NB4 (cell line): ENCODE data around the gene ROR2.

Experiments
- MAX ChIP-seq: IDR thresholded peaks from 2 replicates; pipeline ENCODE4 v1.6.1; 2011; ENCODE audit warnings: low read depth, low read length
- POLR2A ChIP-seq: IDR thresholded peaks from 2 replicates; pipeline ENCODE4 v1.6.1; 2011; ENCODE audit warnings: mild to moderate bottlenecking; ENCODE audit not compliant: insufficient read length; ENCODE audit errors: extremely low read depth
- TF ChIP-seq, protein P1 (sequence below): IDR thresholded peaks from one replicate; pipeline ENCODE4 v1.5.1; 2012; ENCODE audit warnings: low read depth, low read length

- TF ChIP-seq, protein P1, sequence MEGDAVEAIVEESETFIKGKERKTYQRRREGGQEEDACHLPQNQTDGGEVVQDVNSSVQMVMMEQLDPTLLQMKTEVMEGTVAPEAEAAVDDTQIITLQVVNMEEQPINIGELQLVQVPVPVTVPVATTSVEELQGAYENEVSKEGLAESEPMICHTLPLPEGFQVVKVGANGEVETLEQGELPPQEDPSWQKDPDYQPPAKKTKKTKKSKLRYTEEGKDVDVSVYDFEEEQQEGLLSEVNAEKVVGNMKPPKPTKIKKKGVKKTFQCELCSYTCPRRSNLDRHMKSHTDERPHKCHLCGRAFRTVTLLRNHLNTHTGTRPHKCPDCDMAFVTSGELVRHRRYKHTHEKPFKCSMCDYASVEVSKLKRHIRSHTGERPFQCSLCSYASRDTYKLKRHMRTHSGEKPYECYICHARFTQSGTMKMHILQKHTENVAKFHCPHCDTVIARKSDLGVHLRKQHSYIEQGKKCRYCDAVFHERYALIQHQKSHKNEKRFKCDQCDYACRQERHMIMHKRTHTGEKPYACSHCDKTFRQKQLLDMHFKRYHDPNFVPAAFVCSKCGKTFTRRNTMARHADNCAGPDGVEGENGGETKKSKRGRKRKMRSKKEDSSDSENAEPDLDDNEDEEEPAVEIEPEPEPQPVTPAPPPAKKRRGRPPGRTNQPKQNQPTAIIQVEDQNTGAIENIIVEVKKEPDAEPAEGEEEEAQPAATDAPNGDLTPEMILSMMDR, result no peak
- TF ChIP-seq MAX (no peak), POLR2A (no peak)
Measured at GRCh38 chr9:91844190-91844589, 105.8 kb downstream of the ROR2 start.
